A549 (cell line): ENCODE data around the gene DIP2C. TPM values are rescaled to one million over a fixed set of nuclear protein-coding genes. Genes with fewer than 3 reads are reported as not detected.

Source experiments
- ATAC-seq, 2 experiments: fragments of 200-7000 bp in 1 of 2; fragments of >200 bp in 1 of 2; cut with Nextera tagmentation in 1 of 2; cut with Tn5 transposase in 1 of 2; 3 replicates each; pipeline versions ENCODE4 v1.8.0 to v1.9.1; 2018 to 2020; ENCODE audit warnings: mild to moderate bottlenecking in 1 of 2, moderate library complexity in 1 of 2
- CTCF ChIA-PET: fragments of 300-600 bp; sonication (Branson Sonifier 250); formaldehyde crosslinking; extraction: SDS; loops from one replicate; lab custom pipeline; 2021; ENCODE audit warnings: antibody characterized with exemption, inconsistent platforms; lab: Yijun Ruan, JAX
- POLR2A ChIA-PET: fragments of 350-600 bp; formaldehyde crosslinking; extraction: SDS; loops from one replicate; lab custom pipeline; 2021; ENCODE audit warnings: antibody characterized with exemption, inconsistent platforms; lab: Yijun Ruan, JAX
- DNase-seq, 2 experiments: peaks; one replicate each; pipeline versions ENCODE4 v3.0.0 to v3.0.0-alpha.2; 2011 to 2016; ENCODE audit warnings: low read depth in 1 of 2, low spot score in 1 of 2
- FAIRE-seq: peaks from 2 replicates; lab custom pipeline; 2011; peaks lifted over from hg19 to GRCh38; lab: Jason Lieb, UNC
- H3K27ac ChIP-seq, 2 experiments: fragments of >200 bp; sonication (Bioruptor Twin); formaldehyde crosslinking; 3 replicates each; pipeline ENCODE4 v1.5.1; 2016 to 2017
- H3K4me1 ChIP-seq: fragments of >200 bp; sonication (Bioruptor Twin); formaldehyde crosslinking; 3 replicates; pipeline ENCODE4 v1.6.1; 2016
- H3K4me2 ChIP-seq: fragments of >200 bp; sonication (Bioruptor Twin); formaldehyde crosslinking; 3 replicates; pipeline ENCODE4 v1.6.1; 2016
- H3K4me3 ChIP-seq: fragments of >200 bp; sonication (Bioruptor Twin); formaldehyde crosslinking; 3 replicates; pipeline ENCODE4 v1.5.1; 2016
- H3K9me3 ChIP-seq: fragments of >200 bp; sonication (Bioruptor Twin); formaldehyde crosslinking; 3 replicates; pipeline ENCODE4 v1.6.1; 2016
- CEBPB ChIP-seq, 2 experiments: fragments of >200 bp in 1 of 2; sonication (Bioruptor Twin) in 1 of 2; formaldehyde crosslinking in 1 of 2; IDR thresholded peaks; 2 replicates each; pipeline ENCODE4 v1.6.1; 2012 to 2016
- FOSL2 ChIP-seq, 2 experiments: fragments of 450-650 bp in 1 of 2; fragments of >200 bp in 1 of 2; sonication (Bioruptor Twin) in 1 of 2; formaldehyde crosslinking; IDR thresholded peaks; 2 replicates each; pipeline versions ENCODE4 v1.5.0 to v1.6.1; 2016 to 2020; ENCODE audit warnings: mild to moderate bottlenecking in 1 of 2, moderate library complexity in 1 of 2
- FOXS1 ChIP-seq: fragments of 250-450 bp; sonication (Bioruptor Pico); IDR thresholded peaks from 2 replicates; pipeline ENCODE4 v1.5.0; 2020; ENCODE audit warnings: mild to moderate bottlenecking, moderate library complexity
- GATA3 ChIP-seq: IDR thresholded peaks from 2 replicates; pipeline ENCODE4 v1.6.1; 2012; ENCODE audit warnings: borderline replicate concordance
- KDM1A ChIP-seq: fragments of 200-600 bp; sonication (generic); IDR thresholded peaks from 2 replicates; pipeline ENCODE4 v1.6.1; 2016; ENCODE audit warnings: low read depth, mild to moderate bottlenecking
- MAFK ChIP-seq: fragments of 450-650 bp; IDR thresholded peaks from 2 replicates; pipeline ENCODE4 v1.6.1; 2014; ENCODE audit not compliant: partially characterized antibody
- MAX ChIP-seq: IDR thresholded peaks from 2 replicates; pipeline ENCODE4 v1.6.1; 2012
- NR3C1 ChIP-seq: fragments of >200 bp; sonication (Bioruptor Twin); formaldehyde crosslinking; IDR thresholded peaks from 3 replicates; pipeline ENCODE4 v1.6.1; 2017
- PHF8 ChIP-seq: fragments of 200-600 bp; sonication (generic); IDR thresholded peaks from 2 replicates; pipeline ENCODE4 v1.6.1; 2016; ENCODE audit warnings: low read depth, mild to moderate bottlenecking, antibody characterized with exemption, moderate library complexity, borderline replicate concordance
- POLR2AphosphoS2 ChIP-seq: conservative IDR thresholded peaks from 2 replicates; pipeline ENCODE4 v1.6.1; 2012; ENCODE audit warnings: low read length, improper control_type of control experiment, inconsistent platforms
- ZNF302 ChIP-seq: fragments of 250-450 bp; sonication (Bioruptor Pico); IDR thresholded peaks from 2 replicates; pipeline ENCODE4 v1.9.0; 2021; ENCODE audit warnings: inconsistent platforms, mild to moderate bottlenecking, moderate library complexity
- WGBS: methylation state at CpG from one replicate; pipeline ENCODE4 v1.1.6; 2017; ENCODE audit errors: missing lambda C conversion rate; 5-methylcytosine and 5-hydroxymethylcytosine counted together
- polyA plus RNA-seq, 4 experiments: library from polyadenylated mRNA; depleted of rRNA in 3 of 4; stranded (reverse); fragments of >200 nt; fragmentation: RNase III in 1 of 4; extraction: RNeasy Plus Mini Kit Qiagen cat#74134 plus additional on column Dnase treatment in 1 of 4; gene quantifications; 2 replicates in 3 of 4; 3 replicates in 1 of 4; pipeline ENCODE4 v1.2.3, GENCODE V29; 2011 to 2017

Gene DIP2C
- polyA plus RNA-seq, 2 of the 4 experiments (the other 2 are of a cell fraction) = 3.7 to 5.0 TPM

- POLR2A ChIA-PET = no interaction called here
- Histone ChIP-seq H3K4me3 (no peak overlapping the region), H3K9me3 (no peaks in the 10 kb centered on the region), H3K4me1 (peaks cover 11% of the 10 kb centered on the region; the same call in 2 of the 3 replicates), H3K4me2 (no peak overlapping the region), H3K27ac (no peak overlapping the region; a peak in 1 of 6 replicates)
- CTCF ChIA-PET = interaction anchor here (0.7 kb wide), 1 partner anchor 13 kb away, joined by 4 read pairs; no protein-coding TSS in a partner anchor
- DNase-seq = no peak
- no peak for FAIRE-seq
- 86% methylated on average over 8 of the region's 8 CpGs for WGBS
- TF ChIP-seq FOXS1 (CRISPR knock-in tag) = no peak
- no peak for ATAC-seq
These were observed 233.0 kb downstream of the DIP2C start for GRCh38 chr10:456486-456885.

GRCh38 chr10:454860-455259, 234.6 kb downstream of the DIP2C start:
- no peaks in the 10 kb centered on the region for H3K9me3 ChIP-seq
- DNase-seq = peak; percentile 68 to 79
- H3K4me1 ChIP-seq = peaks cover 11% of the 10 kb centered on the region; the same call in 2 of the 3 replicates
- no peak for TF ChIP-seq POLR2AphosphoS2
- no peak for TF ChIP-seq FOSL2 (IDR thresholded peaks at IDR 0.05)
- TF ChIP-seq FOSL2 (CRISPR knock-in tag; IDR thresholded peaks at IDR 0.05) = peak; percentile 70
- TF ChIP-seq, all 56 proteins: peak for 1
- Histone ChIP-seq H3K27ac (peak overlapping the region; percentile 63 to 80; a peak in 4 of 6 replicates), H3K4me3 (no peak overlapping the region), H3K4me2 (peak overlapping the region; percentile 41; the same call in 2 of the 3 replicates)
- FAIRE-seq (no peak), ATAC-seq (peak; percentile 92 to 98)
- CTCF ChIA-PET = no interaction called here
- 16% methylated on average over 5 of the region's 5 CpGs for WGBS
- POLR2A ChIA-PET = interaction anchor here (0.6 kb wide), 1 partner anchor 331 kb away, joined by 3 read pairs; no protein-coding TSS in a partner anchor

- CTCF ChIA-PET = no interaction called here
- FAIRE-seq (no peak), ATAC-seq (no peak), DNase-seq (no peak)
- 96% methylated on average over 3 of the region's 3 CpGs for WGBS
- Histone ChIP-seq H3K27ac (peak overlapping the region in 1 of 2 experiments; percentile 47; a peak in 1 of 6 replicates), H3K9me3 (no peaks in the 10 kb centered on the region), H3K4me2 (no peak overlapping the region), H3K4me1 (peaks cover 11% of the 10 kb centered on the region; the same call in 2 of the 3 replicates), H3K4me3 (no peak overlapping the region)
- no peak for TF ChIP-seq PHF8
- POLR2A ChIA-PET = no interaction called here
These were observed 235.8 kb downstream of the DIP2C start for GRCh38 chr10:453647-454046.

- Histone ChIP-seq H3K4me3 (no peak overlapping the region), H3K27ac (peak overlapping the region in 1 of 2 experiments; percentile 20; a peak in 1 of 6 replicates), H3K9me3 (no peaks in the 10 kb centered on the region), H3K4me1 (peaks cover 11% of the 10 kb centered on the region; the same call in 2 of the 3 replicates), H3K4me2 (no peak overlapping the region)
- FAIRE-seq (no peak), DNase-seq (no peak), ATAC-seq (no peak)
- ChIA-PET CTCF (interaction anchor here (0.7 kb wide), 1 partner anchor 37 kb away, joined by 3 read pairs; no protein-coding TSS in a partner anchor), POLR2A (no interaction called here)
- 86% methylated on average over 22 of the region's 24 CpGs for WGBS
- no peak for TF ChIP-seq ZNF302 (CRISPR knock-in tag)
- TF ChIP-seq, all 56 proteins: peak for 0
These were observed 236.7 kb downstream of the DIP2C start for GRCh38 chr10:452512-453426.

- ChIA-PET POLR2A (no interaction called here), CTCF (no interaction called here)
- Histone ChIP-seq H3K27ac (no peak overlapping the region; a peak in 1 of 6 replicates), H3K4me3 (no peak overlapping the region), H3K4me2 (no peak overlapping the region), H3K4me1 (peaks cover 11% of the 10 kb centered on the region; the same call in 2 of the 3 replicates), H3K9me3 (no peaks in the 10 kb centered on the region)
- ATAC-seq = no peak
- FAIRE-seq = no peak
- no peak for DNase-seq
- 75% methylated on average over 7 of the region's 7 CpGs for WGBS
- TF ChIP-seq MAX (no peak), MAFK (no peak), KDM1A (no peak), NR3C1 (no peak), GATA3 (no peak), CEBPB (IDR thresholded peaks at IDR 0.05) (no peak)
These were observed 237.6 kb downstream of the DIP2C start for GRCh38 chr10:451856-452255.
